GM12878 (cell line): ENCODE data around the gene NECTIN1. TPM values are rescaled to one million over a fixed set of nuclear protein-coding genes. Genes with fewer than 3 reads are reported as not detected.

Experiments
- ATAC-seq: fragments of 200-7000 bp; cut with Tn5 transposase; 3 replicates; pipeline ENCODE4 v1.9.1; 2020; ENCODE audit warnings: mild to moderate bottlenecking, moderate library complexity
- BruUV-seq: library from RNA; stranded (reverse); fragments of 400-500 nt; replicated peaks from 2 replicates; lab custom pipeline; 2021; lab: Mats Ljungman, UMichigan
- CTCF ChIA-PET: fragments of 300-600 bp; sonication (Branson Sonifier 250); formaldehyde crosslinking; extraction: SDS; loops from one replicate; lab custom pipeline; 2021; ENCODE audit warnings: inconsistent platforms; lab: Yijun Ruan, JAX
- POLR2A ChIA-PET: fragments of 350-600 bp; formaldehyde crosslinking; extraction: SDS; loops from one replicate; lab custom pipeline; 2021; ENCODE audit warnings: inconsistent platforms; lab: Charles Lee
- RAD21 ChIA-PET: fragments of 300-600 bp; sonication (Branson Sonifier 250); formaldehyde crosslinking; loops from one replicate; lab custom pipeline; 2023; ENCODE audit warnings: antibody characterized with exemption; ENCODE audit not compliant: unreplicated experiment; lab: Charles Lee
- SMC1A ChIA-PET: fragments of 300-600 bp; sonication (Branson Sonifier 250); formaldehyde crosslinking; loops from one replicate; lab custom pipeline; 2023; ENCODE audit not compliant: unreplicated experiment, uncharacterized antibody; lab: Charles Lee
- DNase-seq: peaks from one replicate; pipeline ENCODE4 v3.0.0-alpha.2; 2011; ENCODE audit warnings: low read depth, low spot score
- FAIRE-seq: peaks from 3 replicates; lab custom pipeline; 2011; peaks lifted over from hg19 to GRCh38; lab: Jason Lieb, UNC
- H2AFZ ChIP-seq: 2 replicates; pipeline ENCODE4 v1.6.0; 2011; ENCODE audit warnings: low read depth, low read length, control low read depth; ENCODE audit not compliant: control insufficient read depth
- H3K27ac ChIP-seq: 2 replicates; pipeline ENCODE4 v1.5.1; 2011; ENCODE audit warnings: control low read depth; ENCODE audit not compliant: control insufficient read depth, insufficient read depth
- H3K27me3 ChIP-seq, 2 experiments: replicated peaks in 1 of 2; 2 replicates each; pipeline versions ENCODE4 v1.6.0 to v1.6.1; 2011; ENCODE audit warnings: low read length in 1 of 2; ENCODE audit not compliant: control insufficient read depth in 2 of 2, insufficient read depth in 2 of 2
- H3K36me3 ChIP-seq, 2 experiments: 2 replicates each; pipeline ENCODE4 v1.5.1; 2011; ENCODE audit warnings: low read length in 1 of 2; ENCODE audit not compliant: control insufficient read depth in 2 of 2, insufficient read depth in 2 of 2
- H3K4me1 ChIP-seq: 2 replicates; pipeline ENCODE4 v1.6.1; 2011; ENCODE audit warnings: mild to moderate bottlenecking, low read length, moderate library complexity, mixed read lengths; ENCODE audit not compliant: control insufficient read depth, insufficient read depth
- H3K4me2 ChIP-seq: 2 replicates; pipeline ENCODE4 v1.6.0; 2011; ENCODE audit warnings: control low read depth; ENCODE audit not compliant: control insufficient read depth, insufficient read depth
- H3K4me3 ChIP-seq: fragments of 200-600 bp; sonication (generic); 2 replicates; pipeline ENCODE4 v1.5.1; 2016
- H3K79me2 ChIP-seq: 2 replicates; pipeline ENCODE4 v1.6.0; 2011; ENCODE audit warnings: low read length; ENCODE audit not compliant: control insufficient read depth, insufficient read depth
- H3K9ac ChIP-seq: 2 replicates; pipeline ENCODE4 v1.8.0; 2011; ENCODE audit warnings: low read length, control low read depth, mixed read lengths; ENCODE audit not compliant: control insufficient read depth, insufficient read depth
- H3K9me3 ChIP-seq: replicated peaks from 3 replicates; pipeline ENCODE4 v1.5.1; 2011; ENCODE audit warnings: mild to moderate bottlenecking, low read length; ENCODE audit not compliant: control insufficient read depth, insufficient read depth
- H4K20me1 ChIP-seq: 2 replicates; pipeline ENCODE4 v1.6.0; 2011; ENCODE audit not compliant: control insufficient read depth, insufficient read depth
- BMI1 ChIP-seq: fragments of 450-650 bp; IDR thresholded peaks from 2 replicates; pipeline ENCODE4 v1.6.1; 2016; ENCODE audit warnings: mild to moderate bottlenecking, moderate library complexity, borderline replicate concordance
- CBX5 ChIP-seq: sonication (generic); IDR thresholded peaks from 2 replicates; pipeline ENCODE4 v1.6.1; 2016; ENCODE audit warnings: low read depth, moderate library complexity, mild to moderate bottlenecking, inconsistent platforms
- HDGF ChIP-seq: fragments of 450-650 bp; IDR thresholded peaks from 2 replicates; pipeline ENCODE4 v1.6.1; 2016; ENCODE audit warnings: antibody characterized with exemption
- JUND ChIP-seq: IDR thresholded peaks from 2 replicates; pipeline ENCODE4 v1.6.1; 2012; ENCODE audit warnings: low read depth, mild to moderate bottlenecking, low read length, improper control_type of control experiment, moderate library complexity
- KDM1A ChIP-seq: fragments of 200-600 bp; sonication (generic); IDR thresholded peaks from 2 replicates; pipeline ENCODE4 v1.6.1; 2016; ENCODE audit warnings: borderline replicate concordance
- KLF5 ChIP-seq: fragments of 450-650 bp; IDR thresholded peaks from 2 replicates; pipeline ENCODE4 v1.6.1; 2014; ENCODE audit warnings: mild to moderate bottlenecking; ENCODE audit not compliant: partially characterized antibody
- PBX3 ChIP-seq: IDR thresholded peaks from 2 replicates; pipeline ENCODE4 v1.6.1; 2011; ENCODE audit warnings: mild to moderate bottlenecking, low read depth, low read length, moderate library complexity; ENCODE audit not compliant: insufficient replicate concordance
- PML ChIP-seq: IDR thresholded peaks from 2 replicates; pipeline ENCODE4 v1.6.1; 2012; ENCODE audit warnings: low read length, inconsistent platforms
- RCOR1 ChIP-seq: conservative IDR thresholded peaks from 2 replicates; pipeline ENCODE4 v1.6.1; 2012; ENCODE audit warnings: low read depth, low read length, improper control_type of control experiment
- TBL1XR1 ChIP-seq: IDR thresholded peaks from 2 replicates; pipeline ENCODE4 v1.6.1; 2012; ENCODE audit warnings: low read depth, low read length, improper control_type of control experiment
- YY1 ChIP-seq: IDR thresholded peaks from 2 replicates; pipeline ENCODE4 v1.6.1; 2011; ENCODE audit warnings: low read depth, mild to moderate bottlenecking, low read length
- ZBTB4 ChIP-seq: fragments of 450-650 bp; formaldehyde crosslinking; IDR thresholded peaks from 2 replicates; pipeline ENCODE4 v1.4.0; 2022; ENCODE audit warnings: mild to moderate bottlenecking, moderate library complexity
- WGBS: methylation state at CpG from one replicate; pipeline ENCODE4 v1.1.6; 2016; ENCODE audit warnings: low lambda C conversion rate; ENCODE audit not compliant: insufficient replicate concordance, insufficient coverage; ENCODE audit errors: missing lambda C conversion rate; 5-methylcytosine and 5-hydroxymethylcytosine counted together
- in situ Hi-C: fragments of 300-500 bp; cut with MboI; formaldehyde crosslinking; loops from 9 replicates; pipeline ENCODE4 v1.14.3; 2018; ENCODE audit warnings: mixed read lengths
- intact Hi-C: fragments of 100-400 bp; cut with micrococcal nuclease; formaldehyde crosslinking; loops from one replicate; pipeline ENCODE4 v1.14.2; 2022; ENCODE audit not compliant: unreplicated experiment
- polyA plus RNA-seq, 11 experiments: library from polyadenylated mRNA; depleted of rRNA in 4 of 11; unstranded in 6 of 11; stranded (reverse) in 5 of 11; fragments of >200 nt; fragmentation: Nextera tagmentation in 4 of 11; fragmentation: Illumina TruSeq in 1 of 11; extraction: Ambion mirVana in 4 of 11; extraction: Trizol in 1 of 11; gene quantifications; 1 replicate in 1 of 11; 2 replicates in 10 of 11; pipeline versions ENCODE4 v1.2.1 to v1.2.3, GENCODE V29; 2011 to 2016; ENCODE audit warnings: inconsistent platforms in 2 of 11, missing spikeins in 2 of 11, low read depth in 1 of 11
- total RNA-seq, 4 experiments: library from RNA; depleted of rRNA in 3 of 4; stranded (reverse); fragments of >200 nt in 3 of 4; fragmentation: Illumina TruSeq in 1 of 4; extraction: Trizol in 1 of 4; gene quantifications; 2 replicates each; pipeline versions ENCODE4 v1.2.1 to v1.2.3, GENCODE V29; 2013 to 2021
- TF ChIP-seq, protein P1 (sequence below): fragments of 450-650 bp; IDR thresholded peaks from 2 replicates; pipeline ENCODE4 v1.6.1; 2017; ENCODE audit warnings: mild to moderate bottlenecking, moderate library complexity
- TF ChIP-seq, protein P2 (sequence below): IDR thresholded peaks from 2 replicates; pipeline ENCODE4 v1.6.1; 2012; ENCODE audit warnings: low read depth, low read length, improper control_type of control experiment

Gene NECTIN1
- total and polyA plus RNA-seq, 10 of the 15 experiments (the other 5 are each of a cell fraction or from before 2014, with no cell fraction given) = 0.97 to 9.2 (median 2.3) TPM

DNA sequence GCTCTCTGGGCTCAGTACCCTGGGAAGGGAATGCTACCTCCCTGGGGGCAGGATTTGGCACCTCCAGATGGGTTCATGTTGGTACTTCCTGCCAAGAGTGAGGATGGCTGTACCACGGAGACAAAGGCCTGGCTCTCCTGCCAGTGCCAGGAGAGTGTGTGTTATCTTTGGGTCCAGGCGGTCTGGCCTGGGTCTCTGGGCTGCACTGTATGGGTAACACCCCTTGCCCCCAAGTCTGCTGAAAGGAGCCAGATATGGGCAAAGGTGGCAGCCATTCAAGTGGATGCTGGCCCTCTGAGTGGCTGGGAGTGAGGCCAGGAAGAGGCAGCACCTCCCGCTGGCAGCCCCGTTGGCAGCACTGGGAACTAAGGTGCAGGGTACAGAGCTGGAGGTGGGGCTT lies 91.5 kb downstream of the NECTIN1 start (continued):
- no peak for TF ChIP-seq ZBTB4 (CRISPR knock-in tag)

- SMC1A ChIA-PET = no interaction called here
- in situ Hi-C loops (no loop called here), intact Hi-C loops (no loop called here)
- Histone ChIP-seq H3K27me3 (no peaks in the 10 kb centered on the region; a peak in 1 of 4 replicates), H2AFZ (no peak overlapping the region), H3K27ac (no peak overlapping the region), H3K36me3 (no peaks in the 10 kb centered on the region), H3K4me3 (no peak overlapping the region), H3K79me2 (no peaks in the 10 kb centered on the region), H4K20me1 (no peaks in the 10 kb centered on the region), H3K9me3 (no peaks in the 10 kb centered on the region), H3K4me2 (no peak overlapping the region), H3K4me1 (no peaks in the 10 kb centered on the region), H3K9ac (no peak overlapping the region)
- RAD21 ChIA-PET = no interaction called here
- BruUV-seq = no TSS peak
- DNase-seq (no peak), ATAC-seq (no peak), FAIRE-seq (no peak)
- CTCF ChIA-PET = interaction anchor here (1.1 kb wide), 1 partner anchor 11 kb away, joined by 3 read pairs; no protein-coding TSS in a partner anchor
- 38% methylated on average over 7 of the region's 8 CpGs for WGBS
- POLR2A ChIA-PET = no interaction called here
- TF ChIP-seq RCOR1 (no peak), TBL1XR1 (no peak), PBX3 (no peak), CBX5 (no peak), KDM1A (no peak), YY1 (no peak), KLF5 (no peak), PML (no peak), HDGF (no peak), JUND (no peak), BMI1 (no peak)
- TF ChIP-seq, protein P1, sequence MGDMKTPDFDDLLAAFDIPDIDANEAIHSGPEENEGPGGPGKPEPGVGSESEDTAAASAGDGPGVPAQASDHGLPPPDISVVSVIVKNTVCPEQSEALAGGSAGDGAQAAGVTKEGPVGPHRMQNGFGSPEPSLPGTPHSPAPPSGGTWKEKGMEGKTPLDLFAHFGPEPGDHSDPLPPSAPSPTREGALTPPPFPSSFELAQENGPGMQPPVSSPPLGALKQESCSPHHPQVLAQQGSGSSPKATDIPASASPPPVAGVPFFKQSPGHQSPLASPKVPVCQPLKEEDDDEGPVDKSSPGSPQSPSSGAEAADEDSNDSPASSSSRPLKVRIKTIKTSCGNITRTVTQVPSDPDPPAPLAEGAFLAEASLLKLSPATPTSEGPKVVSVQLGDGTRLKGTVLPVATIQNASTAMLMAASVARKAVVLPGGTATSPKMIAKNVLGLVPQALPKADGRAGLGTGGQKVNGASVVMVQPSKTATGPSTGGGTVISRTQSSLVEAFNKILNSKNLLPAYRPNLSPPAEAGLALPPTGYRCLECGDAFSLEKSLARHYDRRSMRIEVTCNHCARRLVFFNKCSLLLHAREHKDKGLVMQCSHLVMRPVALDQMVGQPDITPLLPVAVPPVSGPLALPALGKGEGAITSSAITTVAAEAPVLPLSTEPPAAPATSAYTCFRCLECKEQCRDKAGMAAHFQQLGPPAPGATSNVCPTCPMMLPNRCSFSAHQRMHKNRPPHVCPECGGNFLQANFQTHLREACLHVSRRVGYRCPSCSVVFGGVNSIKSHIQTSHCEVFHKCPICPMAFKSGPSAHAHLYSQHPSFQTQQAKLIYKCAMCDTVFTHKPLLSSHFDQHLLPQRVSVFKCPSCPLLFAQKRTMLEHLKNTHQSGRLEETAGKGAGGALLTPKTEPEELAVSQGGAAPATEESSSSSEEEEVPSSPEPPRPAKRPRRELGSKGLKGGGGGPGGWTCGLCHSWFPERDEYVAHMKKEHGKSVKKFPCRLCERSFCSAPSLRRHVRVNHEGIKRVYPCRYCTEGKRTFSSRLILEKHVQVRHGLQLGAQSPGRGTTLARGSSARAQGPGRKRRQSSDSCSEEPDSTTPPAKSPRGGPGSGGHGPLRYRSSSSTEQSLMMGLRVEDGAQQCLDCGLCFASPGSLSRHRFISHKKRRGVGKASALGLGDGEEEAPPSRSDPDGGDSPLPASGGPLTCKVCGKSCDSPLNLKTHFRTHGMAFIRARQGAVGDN = no peak
- TF ChIP-seq, protein P2, sequence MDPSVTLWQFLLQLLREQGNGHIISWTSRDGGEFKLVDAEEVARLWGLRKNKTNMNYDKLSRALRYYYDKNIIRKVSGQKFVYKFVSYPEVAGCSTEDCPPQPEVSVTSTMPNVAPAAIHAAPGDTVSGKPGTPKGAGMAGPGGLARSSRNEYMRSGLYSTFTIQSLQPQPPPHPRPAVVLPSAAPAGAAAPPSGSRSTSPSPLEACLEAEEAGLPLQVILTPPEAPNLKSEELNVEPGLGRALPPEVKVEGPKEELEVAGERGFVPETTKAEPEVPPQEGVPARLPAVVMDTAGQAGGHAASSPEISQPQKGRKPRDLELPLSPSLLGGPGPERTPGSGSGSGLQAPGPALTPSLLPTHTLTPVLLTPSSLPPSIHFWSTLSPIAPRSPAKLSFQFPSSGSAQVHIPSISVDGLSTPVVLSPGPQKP = no peak
These were observed 93.2 kb downstream of the NECTIN1 start for GRCh38 chr11:119635776-119636175.
